Superior temporal gyrus (tissue), 1 donor: Measurements from ENCODE around the gene LAMA3.

ENCODE experiments used
- DNase-seq: peaks from one replicate; pipeline ENCODE4 v3.0.0-alpha.2; 2016; ENCODE audit errors: extremely low spot score

Gene LAMA3

GRCh38 chr18:23689031-23689615, at the start of gene LAMA3:
Gene LAMA3, plus strand, starts transcription at chr18:23689453. Its CDS starts 231 bp downstream, at chr18:23689684.
- DNase-seq = no peak

GRCh38 chr18:23640052-23640451, 49.2 kb upstream of the LAMA3 start:
- DNase-seq = no peak

GRCh38 chr18:23641143-23641720, 48.0 kb upstream of the LAMA3 start:
- DNase-seq = no peak

- DNase-seq = no peak
Observed at GRCh38 chr18:23641937-23642666, 47.2 kb upstream of the LAMA3 start.

- no peak for DNase-seq
Observed at GRCh38 chr18:23643815-23644490, 45.3 kb upstream of the LAMA3 start.

GRCh38 chr18:23645568-23646175, 43.6 kb upstream of the LAMA3 start:
- DNase-seq = no peak

- no peak for DNase-seq
Observed at GRCh38 chr18:23646282-23646681, 43.0 kb upstream of the LAMA3 start.

- DNase-seq = no peak
Observed at GRCh38 chr18:23648456-23648855, 40.8 kb upstream of the LAMA3 start.

GRCh38 chr18:23648940-23649607, 40.2 kb upstream of the LAMA3 start:
- no peak for DNase-seq

- DNase-seq = no peak
Observed at GRCh38 chr18:23650968-23651927, 38.0 kb upstream of the LAMA3 start.

- DNase-seq = no peak
Observed at GRCh38 chr18:23652232-23652631, 37.0 kb upstream of the LAMA3 start.

- no peak for DNase-seq
Observed at GRCh38 chr18:23658285-23658684, 31.0 kb upstream of the LAMA3 start.

- no peak for DNase-seq
Observed at GRCh38 chr18:23661735-23662308, 27.4 kb upstream of the LAMA3 start.

- no peak for DNase-seq
Observed at GRCh38 chr18:23662309-23663263, 26.7 kb upstream of the LAMA3 start, which contains the start of gene ANKRD29. Gene ANKRD29, minus strand, starts transcription at chr18:23662911. Its CDS starts 181 bp downstream, at chr18:23662730.

GRCh38 chr18:23664674-23665073, 24.6 kb upstream of the LAMA3 start:
- no peak for DNase-seq

GRCh38 chr18:23667114-23667513, 22.1 kb upstream of the LAMA3 start:
- DNase-seq = no peak

- DNase-seq = no peak
Observed at GRCh38 chr18:23668731-23669130, 20.5 kb upstream of the LAMA3 start.

GRCh38 chr18:23669202-23669766, 20.0 kb upstream of the LAMA3 start:
- DNase-seq = no peak
